ENCODE results near the gene ADAMTS14.

DNA sequence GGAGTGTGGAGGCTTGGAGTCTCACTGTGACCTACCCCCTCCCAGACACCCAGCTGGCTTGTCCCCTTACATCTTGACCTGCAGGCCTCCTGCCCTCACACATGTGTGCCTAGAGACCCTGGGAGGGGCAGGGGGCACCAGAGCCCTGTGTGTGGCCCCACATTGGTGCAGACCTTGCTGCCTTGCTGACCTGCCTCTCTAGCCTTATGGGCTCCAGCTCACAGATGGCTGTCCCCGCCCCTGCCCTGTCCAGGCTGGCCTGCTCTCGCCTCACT is 9.4 kb downstream of the ADAMTS14 start:
- TF ChIP-seq POLR2A (IDR thresholded peaks at IDR 0.05; ENCODE audit: low read length), result no peak
- TF ChIP-seq GATA1 (IDR thresholded peaks at IDR 0.05; ENCODE audit: low read depth, low read length), result no peak

Data from erythroblast (primary cell).